Measurements from ENCODE around the gene MTHFD1L.

Gene MTHFD1L

DNA sequence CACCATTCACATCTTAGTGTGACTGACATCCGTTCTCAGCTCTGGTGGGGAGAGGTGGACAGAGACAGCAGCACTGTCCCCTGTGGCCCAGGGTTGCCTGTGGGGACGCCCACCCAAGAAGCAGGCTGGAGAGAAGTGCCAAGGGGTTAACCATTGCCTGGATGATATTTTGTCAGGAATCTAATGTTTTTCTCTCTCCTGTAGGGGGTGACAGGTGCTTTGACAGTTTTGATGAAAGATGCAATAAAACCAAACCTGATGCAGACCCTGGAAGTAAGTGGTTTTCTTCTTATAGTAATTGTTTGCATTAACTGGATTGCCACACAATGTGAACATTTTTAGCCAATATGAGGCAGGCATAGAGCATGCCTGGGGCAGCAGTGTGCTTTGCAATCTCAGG, 99.3 kb downstream of the MTHFD1L start:
- TF ChIP-seq, protein P1, sequence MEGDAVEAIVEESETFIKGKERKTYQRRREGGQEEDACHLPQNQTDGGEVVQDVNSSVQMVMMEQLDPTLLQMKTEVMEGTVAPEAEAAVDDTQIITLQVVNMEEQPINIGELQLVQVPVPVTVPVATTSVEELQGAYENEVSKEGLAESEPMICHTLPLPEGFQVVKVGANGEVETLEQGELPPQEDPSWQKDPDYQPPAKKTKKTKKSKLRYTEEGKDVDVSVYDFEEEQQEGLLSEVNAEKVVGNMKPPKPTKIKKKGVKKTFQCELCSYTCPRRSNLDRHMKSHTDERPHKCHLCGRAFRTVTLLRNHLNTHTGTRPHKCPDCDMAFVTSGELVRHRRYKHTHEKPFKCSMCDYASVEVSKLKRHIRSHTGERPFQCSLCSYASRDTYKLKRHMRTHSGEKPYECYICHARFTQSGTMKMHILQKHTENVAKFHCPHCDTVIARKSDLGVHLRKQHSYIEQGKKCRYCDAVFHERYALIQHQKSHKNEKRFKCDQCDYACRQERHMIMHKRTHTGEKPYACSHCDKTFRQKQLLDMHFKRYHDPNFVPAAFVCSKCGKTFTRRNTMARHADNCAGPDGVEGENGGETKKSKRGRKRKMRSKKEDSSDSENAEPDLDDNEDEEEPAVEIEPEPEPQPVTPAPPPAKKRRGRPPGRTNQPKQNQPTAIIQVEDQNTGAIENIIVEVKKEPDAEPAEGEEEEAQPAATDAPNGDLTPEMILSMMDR (conservative IDR thresholded peaks at IDR 0.05) = no peak
- no peak for TF ChIP-seq ZFX (IDR thresholded peaks at IDR 0.05)
- H3K27ac ChIP-seq = no peak overlapping the region

DNA sequence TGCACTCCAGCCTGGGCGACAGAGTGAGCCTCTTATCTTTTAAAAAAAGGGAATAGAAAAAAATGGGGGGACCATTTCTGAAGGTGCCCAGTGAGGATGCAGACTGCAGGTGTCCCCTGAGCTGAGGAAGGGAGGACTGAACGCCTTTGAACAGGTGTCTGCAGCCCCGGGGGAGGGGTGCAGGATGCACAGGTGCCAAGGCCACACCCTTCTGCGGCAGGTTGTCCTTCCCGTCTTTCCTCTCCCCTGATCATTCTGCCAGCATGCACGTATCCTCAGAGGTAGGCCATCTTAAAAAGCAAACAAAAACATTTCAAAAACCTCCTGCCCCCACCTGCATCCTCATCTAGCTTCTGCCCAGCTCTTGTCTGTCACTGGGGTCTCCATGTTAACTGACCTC, 101.3 kb downstream of the MTHFD1L start:
- no peak overlapping the region for H3K27ac ChIP-seq
- TF ChIP-seq, protein P1 (conservative IDR thresholded peaks at IDR 0.05) = no peak
- TF ChIP-seq ZFX (IDR thresholded peaks at IDR 0.05) = no peak

DNA sequence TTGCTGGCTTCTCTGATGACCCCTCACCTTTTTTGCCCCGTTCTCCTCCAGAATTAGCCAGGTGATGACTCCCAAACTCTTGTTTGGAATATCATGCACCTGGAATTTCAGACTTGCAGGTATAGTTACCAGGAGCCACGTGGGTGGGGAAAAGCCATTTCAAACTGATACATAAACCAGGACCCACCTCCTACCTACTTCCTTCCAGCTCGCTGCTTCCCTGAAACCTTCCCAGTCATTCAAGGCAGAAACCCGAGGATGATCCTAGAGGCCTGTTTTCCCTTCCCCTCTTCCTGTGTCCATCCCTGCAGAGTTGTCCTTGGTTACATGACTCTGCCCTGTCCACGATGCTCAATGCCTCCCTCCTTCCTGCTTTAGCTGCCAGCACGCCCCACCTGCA, 101.9 kb downstream of the MTHFD1L start:
- H3K27ac ChIP-seq = peak overlapping the region; percentile 3; the same call in 1 of the 2 replicates
- TF ChIP-seq ZFX (IDR thresholded peaks at IDR 0.05) = no peak
- TF ChIP-seq, protein P1 (conservative IDR thresholded peaks at IDR 0.05) = no peak

DNA sequence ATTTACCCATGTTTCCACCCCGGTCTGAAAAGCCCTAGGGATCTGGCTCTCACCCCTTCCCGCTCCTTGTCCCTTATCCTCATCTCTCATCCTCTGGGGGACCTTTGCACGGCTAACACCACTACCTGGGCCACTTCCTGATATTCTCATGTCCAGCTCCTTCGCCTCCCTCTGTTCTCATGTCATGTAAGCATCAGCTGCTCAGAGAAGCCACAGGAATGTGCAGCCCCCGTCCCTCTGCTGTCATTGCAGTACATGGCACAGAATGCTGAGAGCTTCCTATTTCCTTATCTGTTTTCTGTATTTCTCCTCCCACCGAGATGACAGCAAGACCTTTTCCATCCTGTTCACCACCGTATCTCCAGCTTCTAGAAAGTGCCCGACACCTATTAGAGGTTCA, 102.4 kb downstream of the MTHFD1L start:
- no peak for TF ChIP-seq ZFX (IDR thresholded peaks at IDR 0.05)
- TF ChIP-seq, protein P1 (conservative IDR thresholded peaks at IDR 0.05) = no peak
- no peak overlapping the region for H3K27ac ChIP-seq

DNA sequence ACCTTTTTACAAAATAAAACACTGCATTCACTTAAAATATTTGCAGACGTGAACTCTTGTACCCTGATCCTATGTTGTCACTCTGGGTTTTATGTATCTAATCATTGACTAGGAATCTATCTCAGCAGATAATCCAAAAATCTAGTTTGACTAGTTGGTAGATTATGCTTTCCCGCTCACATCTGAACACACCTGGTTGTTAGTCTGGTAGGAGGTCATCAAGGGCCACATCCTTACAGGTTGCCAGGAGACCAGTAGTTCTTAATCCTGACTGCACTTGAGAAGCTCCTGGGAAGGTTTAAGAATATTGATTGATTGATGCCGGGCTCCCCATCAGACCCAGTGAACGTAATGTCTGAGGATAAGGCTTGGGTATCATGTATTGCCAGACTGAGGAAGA, 104.4 kb downstream of the MTHFD1L start:
- TF ChIP-seq, protein P1 (conservative IDR thresholded peaks at IDR 0.05) = no peak
- TF ChIP-seq ZFX (IDR thresholded peaks at IDR 0.05) = no peak
- H3K27ac ChIP-seq = no peak overlapping the region

DNA sequence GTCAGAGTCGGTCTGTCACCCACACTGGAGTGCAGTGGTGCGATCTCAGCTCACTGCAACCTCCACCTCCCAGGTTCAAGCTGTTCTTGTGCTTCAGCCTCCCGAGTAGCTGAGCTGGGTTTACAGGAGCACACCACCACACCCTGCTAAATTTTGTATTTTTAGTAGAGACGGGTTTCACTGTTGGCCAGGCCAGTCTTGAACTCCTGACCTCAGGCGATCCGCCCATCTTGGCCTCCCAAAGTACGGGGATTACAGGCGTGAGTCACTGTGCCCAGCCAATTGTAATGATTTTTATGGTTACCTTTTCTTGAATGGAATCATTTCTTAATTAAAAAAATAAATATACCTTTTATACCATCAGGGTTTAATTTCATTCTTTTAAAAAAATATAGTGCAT, 105.7 kb downstream of the MTHFD1L start:
- no peak overlapping the region for H3K27ac ChIP-seq
- no peak for TF ChIP-seq ZFX (IDR thresholded peaks at IDR 0.05)
- TF ChIP-seq, protein P1 (conservative IDR thresholded peaks at IDR 0.05) = no peak

DNA sequence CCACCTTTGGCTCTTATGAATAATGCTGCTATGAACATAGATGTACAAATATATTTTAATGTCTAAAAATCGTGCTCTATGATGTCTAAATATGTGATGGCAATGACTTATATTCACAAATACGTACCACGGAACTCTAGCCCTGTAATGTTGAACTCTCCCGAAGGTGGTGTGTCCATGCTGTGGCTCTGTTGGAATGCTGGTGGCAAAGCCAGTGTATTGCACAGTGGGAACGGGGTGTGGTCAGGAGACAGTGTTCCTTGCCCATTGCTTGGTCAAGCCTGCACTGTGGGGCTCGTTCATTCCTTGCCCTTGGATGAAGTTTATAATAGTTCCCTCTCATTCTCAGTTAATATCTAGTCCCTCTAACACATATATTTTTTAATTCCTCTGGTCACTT, 109.6 kb downstream of the MTHFD1L start:
- TF ChIP-seq, protein P1 (conservative IDR thresholded peaks at IDR 0.05) = no peak
- TF ChIP-seq ZFX (IDR thresholded peaks at IDR 0.05) = no peak
- no peak overlapping the region for H3K27ac ChIP-seq

All from C4-2B (cell line).